ENCODE measurements around the gene GAS1. TPM values are rescaled to one million over a fixed set of nuclear protein-coding genes. Genes with fewer than 3 reads are reported as not detected.

The GAS1 gene
- total RNA-seq, 1 donor from 2014 or later = 21.8 TPM

DNA sequence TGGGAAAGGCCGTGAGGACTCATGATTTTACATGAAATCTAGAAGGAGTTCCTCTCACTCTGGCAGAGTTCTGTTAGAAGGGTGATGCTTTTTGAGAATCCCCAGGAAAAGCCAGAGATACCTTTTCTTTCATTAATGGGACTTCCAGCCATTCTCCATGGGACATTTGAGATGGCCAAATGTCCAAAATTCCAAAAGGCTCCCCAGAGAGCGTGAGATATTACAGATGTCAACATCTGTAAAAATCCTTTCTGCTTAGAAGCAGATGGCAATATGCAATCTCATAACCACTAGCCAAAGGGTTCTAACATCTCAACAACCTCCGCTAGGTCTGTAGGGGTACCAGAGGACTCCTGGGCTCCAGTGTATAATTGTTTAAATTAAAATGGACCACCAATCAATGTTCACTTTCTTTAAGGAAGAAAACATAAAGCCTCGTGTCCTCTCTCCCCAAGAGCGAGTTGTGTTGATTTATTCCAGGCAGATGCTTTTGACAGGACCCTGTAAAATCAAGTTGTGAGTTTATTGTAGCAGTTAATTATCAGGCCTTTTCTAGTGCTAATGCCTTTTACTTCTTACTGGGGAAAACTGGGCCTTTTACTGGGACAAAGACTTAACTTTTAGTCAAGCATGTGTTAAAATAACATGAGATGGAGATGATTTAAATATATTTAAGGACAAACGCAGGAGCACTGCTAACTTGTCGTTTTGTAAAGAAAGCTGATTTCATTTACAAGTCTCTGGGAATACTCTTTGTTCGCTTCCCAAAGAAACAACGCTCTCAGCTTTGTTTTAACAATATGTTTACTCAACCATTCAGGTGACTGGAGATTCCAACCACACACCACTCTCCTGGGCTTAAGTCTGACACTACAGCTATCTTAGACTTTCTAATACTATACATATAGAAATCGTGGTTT lies 4.8 kb downstream of the GAS1 start:
- intact Hi-C loops (cut with DNase I) = no loop called here
- ATAC-seq (ENCODE audit: poor library complexity) (no peak), DNase-seq (no peak)

DNA sequence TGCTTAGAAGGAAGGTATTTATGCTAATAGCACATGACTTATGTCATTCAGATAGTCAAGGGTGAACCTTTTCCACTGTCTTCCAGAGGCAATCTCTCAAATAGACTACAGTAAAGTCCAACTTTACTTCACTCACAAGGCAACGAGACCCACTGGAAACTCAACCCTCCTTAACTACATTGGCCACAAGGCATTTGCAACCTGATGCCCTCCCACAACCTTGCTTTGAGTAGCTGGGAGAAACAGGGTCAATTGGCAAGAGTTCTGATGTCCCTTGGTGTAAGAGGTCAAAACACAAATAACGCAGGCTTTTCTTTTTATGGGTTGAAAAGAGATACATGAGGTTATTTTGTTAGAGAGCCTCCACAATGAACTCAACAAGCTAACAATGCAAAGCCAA lies 6.1 kb downstream of the GAS1 start:
- no peak for ATAC-seq (ENCODE audit: poor library complexity)
- no peak for DNase-seq
- intact Hi-C loops (cut with DNase I) = no loop called here

DNA sequence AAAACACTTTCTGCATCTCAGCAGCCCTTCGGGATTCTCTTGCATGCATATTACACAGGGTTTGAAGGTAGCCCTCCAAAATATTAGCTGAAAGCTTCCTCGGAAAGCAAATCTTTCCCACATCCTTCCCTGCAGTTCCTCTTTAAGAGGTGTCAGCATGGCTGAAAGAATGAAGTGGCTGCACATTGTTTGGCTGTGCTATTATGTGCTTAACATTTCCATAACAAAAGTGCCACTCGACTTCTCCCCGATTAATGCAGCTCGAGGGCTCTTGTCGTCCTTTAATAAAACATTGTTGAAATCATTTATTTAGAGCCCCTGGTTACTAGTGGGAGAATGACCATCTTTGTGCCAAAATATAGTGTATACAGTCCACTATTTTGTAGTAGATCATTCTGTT lies 6.5 kb downstream of the GAS1 start:
- no peak for ATAC-seq (ENCODE audit: poor library complexity)
- intact Hi-C loops (cut with DNase I) = no loop called here
- DNase-seq = no peak

DNA sequence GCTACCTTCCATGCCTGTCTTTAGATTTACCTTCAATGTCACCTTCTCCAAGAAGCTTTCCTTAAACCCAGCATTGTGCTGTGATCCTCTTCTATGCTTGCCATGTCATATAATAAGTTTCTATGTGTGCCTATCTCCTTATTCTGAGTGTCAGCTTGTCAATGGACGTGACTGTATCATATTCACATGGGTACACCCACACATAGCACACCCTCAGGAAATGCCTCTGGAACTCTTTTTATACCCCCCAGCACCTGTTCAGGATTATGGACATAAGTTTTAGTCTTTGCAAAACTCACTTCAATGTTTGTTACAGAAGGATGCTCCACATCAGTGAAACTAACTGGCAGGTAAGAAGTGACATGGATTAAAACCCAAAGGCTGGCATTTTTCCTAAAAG lies 7.4 kb downstream of the GAS1 start:
- ATAC-seq (ENCODE audit: poor library complexity) (no peak), DNase-seq (no peak)
- intact Hi-C loops (cut with DNase I) = no loop called here

DNA sequence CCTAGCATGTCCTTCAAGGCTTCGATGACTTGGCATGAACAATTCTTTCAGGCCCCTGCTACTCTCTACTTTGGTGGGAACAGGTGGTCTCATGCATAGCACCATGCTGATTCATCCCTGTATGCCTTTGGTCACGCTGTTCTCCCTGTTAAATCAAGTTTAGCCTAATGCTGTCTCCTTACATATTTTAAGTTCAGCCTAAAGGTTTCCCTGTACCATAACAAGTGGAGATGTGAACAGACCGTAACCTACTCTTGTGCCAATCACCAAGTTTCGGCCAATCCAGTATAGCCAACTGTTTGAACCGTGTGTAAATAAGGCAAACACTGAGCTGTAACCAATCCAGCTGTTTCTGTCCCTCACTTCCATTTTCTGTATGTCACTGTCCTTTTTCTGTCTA lies 8.0 kb downstream of the GAS1 start:
- ATAC-seq (ENCODE audit: poor library complexity) (no peak), DNase-seq (no peak)
- intact Hi-C loops (cut with DNase I) = no loop called here

DNA sequence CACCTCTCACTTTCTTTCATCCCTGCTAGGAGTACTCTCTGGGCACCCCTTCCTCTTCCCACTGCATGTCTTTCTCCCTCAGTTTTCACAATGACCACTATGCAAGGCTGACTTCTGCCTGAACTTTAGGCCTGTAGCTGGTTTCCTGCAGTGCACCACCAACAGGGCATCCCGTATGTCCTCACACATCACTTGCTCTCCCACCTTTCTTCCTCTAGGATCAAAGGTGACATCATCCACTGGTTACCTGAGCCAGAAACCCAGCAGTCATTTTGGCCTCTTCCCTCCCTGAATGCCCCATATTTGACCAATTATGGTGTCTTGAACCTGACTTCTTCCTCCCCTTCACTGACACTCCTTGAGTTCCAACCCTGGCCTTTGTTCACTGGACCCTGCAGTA lies 8.5 kb downstream of the GAS1 start:
- no peak for ATAC-seq (ENCODE audit: poor library complexity)
- no peak for DNase-seq
- intact Hi-C loops (cut with DNase I) = no loop called here

DNA sequence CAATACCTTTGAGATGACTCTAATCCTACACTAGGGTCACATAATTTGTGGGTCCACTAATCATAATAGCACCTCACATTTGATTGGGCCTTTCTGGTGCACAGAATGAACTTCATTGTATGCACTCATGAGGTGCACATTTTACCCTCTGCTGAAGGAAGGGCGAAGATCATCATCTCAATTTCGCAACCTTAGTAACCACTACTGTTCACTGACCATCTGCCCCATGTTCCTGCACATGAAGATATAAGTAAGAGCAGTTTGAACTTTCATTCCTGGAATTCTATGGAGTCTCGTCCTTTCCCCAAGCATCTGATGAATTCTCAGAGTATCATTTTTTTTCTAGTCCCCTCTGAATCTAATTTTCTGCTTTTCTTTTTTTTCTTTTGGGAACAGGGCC lies 21.2 kb downstream of the GAS1 start:
- DNase-seq (no peak), ATAC-seq (ENCODE audit: poor library complexity) (no peak)
- intact Hi-C loops (cut with DNase I) = no loop called here

DNA sequence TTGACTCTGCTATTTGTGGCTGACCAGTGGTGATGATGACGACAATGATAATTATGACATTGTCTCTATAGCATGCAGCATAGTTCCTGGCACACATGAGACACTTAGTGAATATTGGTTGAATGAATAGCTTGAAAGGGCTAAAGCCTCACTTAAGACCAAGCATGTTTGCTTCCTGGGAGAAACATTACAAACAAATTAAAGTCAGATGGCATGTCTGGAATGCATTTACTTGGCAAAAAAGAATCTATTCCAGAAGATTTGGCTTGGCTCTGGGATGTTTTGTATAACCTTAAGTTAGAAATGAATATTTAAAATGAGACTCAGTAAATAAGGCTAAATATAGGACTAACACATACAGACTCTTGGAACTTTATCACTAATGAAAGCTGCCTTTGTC lies 21.6 kb downstream of the GAS1 start:
- DNase-seq (no peak), ATAC-seq (ENCODE audit: poor library complexity) (no peak)
- intact Hi-C loops (cut with DNase I) = no loop called here

DNA sequence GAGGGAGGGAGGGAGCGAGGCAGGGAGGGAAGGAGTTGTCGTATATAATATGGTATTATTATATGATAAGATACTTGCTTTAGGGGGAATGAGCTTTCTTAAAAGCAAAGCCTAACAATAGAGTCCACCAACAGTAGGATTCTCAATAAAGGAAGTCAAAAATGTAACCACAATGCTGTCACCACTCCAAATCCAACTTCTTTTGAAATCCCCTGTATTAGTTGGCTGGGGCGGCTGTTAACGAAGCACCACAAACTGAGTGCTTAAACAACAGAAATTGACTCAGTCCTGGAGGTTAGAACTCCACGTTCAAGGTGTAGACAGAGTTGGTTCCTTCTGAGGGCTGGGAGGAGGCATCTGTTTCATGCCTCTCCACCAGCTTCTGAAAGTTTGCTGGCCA lies 23.1 kb downstream of the GAS1 start:
- DNase-seq (no peak), ATAC-seq (ENCODE audit: poor library complexity) (no peak)
- intact Hi-C loops (cut with DNase I) = no loop called here

DNA sequence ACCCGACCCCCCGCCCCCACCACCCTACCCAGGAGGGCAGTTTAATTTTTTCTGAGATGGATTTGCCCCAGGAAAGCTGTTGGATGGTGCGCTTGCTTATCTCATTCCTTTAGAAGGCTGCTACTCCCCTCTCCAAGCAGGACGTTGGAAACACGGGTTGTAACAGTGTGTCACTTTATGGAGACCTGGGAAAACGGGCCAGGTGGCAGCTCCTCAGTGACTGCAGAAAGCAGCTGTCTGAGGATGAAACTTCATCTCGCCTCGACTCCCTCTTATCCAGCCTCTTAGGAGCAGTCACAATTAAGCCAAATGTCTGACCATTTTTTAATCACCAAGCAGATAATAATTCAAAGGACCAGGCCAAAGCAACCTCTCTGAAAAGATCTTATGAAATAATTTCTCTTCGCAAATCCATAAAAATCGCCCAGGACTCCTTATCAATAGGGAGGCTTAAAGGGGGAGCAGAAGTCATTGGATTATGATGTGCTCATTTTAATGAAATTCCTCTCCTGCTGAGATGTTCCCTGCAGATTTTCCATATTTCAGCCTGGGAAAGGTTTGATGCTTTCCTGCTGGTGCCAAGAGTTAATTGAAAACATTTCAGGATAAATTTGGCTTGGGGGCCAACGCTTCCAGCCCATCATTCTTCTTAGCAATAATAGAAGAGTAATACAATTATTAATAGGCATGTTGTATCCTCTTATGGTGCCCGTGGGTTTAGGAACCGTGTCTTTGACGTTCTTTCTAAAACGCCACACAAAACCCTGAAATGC lies 26.0 kb downstream of the GAS1 start:
- ATAC-seq (ENCODE audit: poor library complexity) = peak; percentile 64
- intact Hi-C loops (cut with DNase I) = no loop called here
- DNase-seq = no peak

DNA sequence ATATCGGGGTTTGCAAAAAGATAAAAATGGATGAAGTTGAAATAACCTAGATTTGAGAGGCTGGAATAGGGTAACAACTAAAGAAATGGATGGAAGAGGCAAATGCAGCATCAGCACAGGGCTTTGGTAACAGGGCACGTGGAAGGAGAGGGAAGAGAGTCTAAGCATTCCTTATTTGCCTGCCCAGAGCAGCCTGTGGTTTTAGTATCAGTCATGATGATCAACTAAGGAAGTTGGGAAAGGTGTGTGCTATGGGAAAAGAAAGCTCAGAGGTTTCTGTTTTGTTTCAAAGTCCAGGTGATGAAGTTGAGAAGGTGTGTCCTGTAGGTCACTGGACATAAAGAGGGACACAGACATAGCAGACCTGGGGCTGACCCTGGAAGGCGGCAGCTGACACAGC lies 28.8 kb downstream of the GAS1 start:
- intact Hi-C loops (cut with DNase I) = no loop called here
- DNase-seq = no peak
- ATAC-seq (ENCODE audit: poor library complexity) = no peak

DNA sequence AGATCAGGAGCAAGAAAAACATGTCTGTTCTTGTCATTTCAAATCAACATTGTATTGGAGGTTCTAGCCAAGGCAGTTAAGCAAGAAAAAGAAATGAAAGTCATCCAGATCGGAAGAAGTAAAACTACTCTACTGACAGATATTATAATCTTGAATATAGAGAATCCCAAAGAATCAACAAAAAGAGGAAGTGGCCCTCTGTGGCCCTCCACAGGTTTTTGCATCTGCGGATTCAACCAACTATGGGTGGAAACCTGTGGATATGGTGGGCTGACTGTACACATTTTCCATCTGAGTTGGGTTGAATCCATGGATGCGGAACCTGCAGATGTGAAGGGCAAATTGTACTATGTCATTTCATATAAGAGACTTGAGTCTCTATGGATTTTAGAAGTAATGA lies 35.1 kb downstream of the GAS1 start:
- DNase-seq (no peak), ATAC-seq (ENCODE audit: poor library complexity) (no peak)
- intact Hi-C loops (cut with DNase I) = no loop called here

DNA sequence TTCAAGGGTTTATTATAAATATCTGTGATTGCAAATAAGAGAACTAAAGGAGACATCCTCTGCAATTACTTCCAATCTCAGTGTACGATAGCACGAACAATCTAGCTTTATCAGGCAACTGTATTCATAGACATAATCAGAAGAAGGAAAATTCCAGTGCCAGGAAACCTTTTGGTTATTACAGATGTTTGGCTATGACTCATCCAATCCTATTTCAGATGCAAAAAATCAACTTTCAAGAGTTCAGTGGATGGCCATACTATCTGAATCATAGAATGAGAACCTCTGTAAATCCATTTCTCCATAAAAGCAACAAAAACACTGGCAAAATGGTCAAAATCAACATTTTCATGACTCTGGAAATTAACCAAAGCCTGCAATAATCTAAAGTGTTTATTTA lies 37.9 kb downstream of the GAS1 start:
- DNase-seq = no peak
- no peak for ATAC-seq (ENCODE audit: poor library complexity)
- intact Hi-C loops (cut with DNase I) = no loop called here

DNA sequence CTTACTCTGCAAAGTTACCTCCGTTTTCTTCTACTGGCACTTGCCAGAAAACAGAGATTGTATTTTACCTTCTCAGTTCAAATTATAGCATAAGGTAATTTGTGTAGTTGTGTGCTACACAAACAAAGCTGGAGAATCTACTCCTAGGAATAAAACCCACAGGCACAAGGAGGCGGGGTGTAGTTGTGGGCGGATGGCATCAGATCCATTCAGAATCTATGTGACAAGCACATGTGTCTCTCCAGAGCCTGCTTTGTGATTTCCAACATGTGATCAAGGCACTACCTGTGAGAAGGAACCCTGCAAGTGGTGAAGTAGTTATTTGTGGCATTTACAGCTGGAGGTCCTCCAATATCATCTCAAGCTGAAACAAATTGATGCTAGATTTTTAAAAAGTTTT lies 39.0 kb downstream of the GAS1 start:
- DNase-seq = no peak
- no peak for ATAC-seq (ENCODE audit: poor library complexity)
- intact Hi-C loops (cut with DNase I) = no loop called here

DNA sequence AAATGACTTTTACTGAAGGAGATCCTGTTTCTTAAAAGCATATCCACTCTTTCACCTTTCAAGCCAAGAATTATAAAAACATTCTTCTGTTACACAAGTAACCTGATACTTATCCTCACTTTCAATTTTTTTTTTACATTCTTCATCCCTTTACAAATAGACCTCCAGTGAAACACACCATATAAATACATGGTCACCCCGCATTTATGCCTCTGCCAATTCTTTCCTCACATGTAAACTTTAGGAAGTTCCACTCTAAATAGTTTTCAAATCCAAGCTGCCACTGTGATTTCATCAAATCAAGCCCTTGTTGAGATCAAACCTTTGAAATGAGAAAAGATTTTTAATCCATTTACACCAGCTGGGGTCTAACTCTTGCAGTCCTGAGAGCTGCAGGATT lies 40.0 kb downstream of the GAS1 start:
- ATAC-seq (ENCODE audit: poor library complexity) (no peak), DNase-seq (no peak)
- intact Hi-C loops (cut with DNase I) = no loop called here

DNA sequence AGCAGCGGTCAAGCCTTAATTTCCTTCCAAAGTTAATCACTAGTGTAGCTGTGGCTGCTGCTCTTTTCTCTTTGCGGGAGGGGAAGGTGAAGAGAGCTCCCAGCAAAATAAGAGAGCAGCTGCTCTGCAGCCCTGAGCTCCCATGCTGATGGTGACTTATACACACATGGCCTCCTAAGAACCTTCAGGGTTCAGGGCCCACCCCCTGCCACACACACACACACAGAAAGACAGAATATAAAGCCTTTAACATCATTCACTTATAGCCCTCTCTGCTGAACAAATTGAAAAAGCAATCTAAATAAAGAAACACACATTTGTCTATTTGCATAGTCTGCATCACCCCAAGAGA lies 43.6 kb downstream of the GAS1 start:
- ATAC-seq (ENCODE audit: poor library complexity) (no peak), DNase-seq (no peak)
- intact Hi-C loops (cut with DNase I) = no loop called here

DNA sequence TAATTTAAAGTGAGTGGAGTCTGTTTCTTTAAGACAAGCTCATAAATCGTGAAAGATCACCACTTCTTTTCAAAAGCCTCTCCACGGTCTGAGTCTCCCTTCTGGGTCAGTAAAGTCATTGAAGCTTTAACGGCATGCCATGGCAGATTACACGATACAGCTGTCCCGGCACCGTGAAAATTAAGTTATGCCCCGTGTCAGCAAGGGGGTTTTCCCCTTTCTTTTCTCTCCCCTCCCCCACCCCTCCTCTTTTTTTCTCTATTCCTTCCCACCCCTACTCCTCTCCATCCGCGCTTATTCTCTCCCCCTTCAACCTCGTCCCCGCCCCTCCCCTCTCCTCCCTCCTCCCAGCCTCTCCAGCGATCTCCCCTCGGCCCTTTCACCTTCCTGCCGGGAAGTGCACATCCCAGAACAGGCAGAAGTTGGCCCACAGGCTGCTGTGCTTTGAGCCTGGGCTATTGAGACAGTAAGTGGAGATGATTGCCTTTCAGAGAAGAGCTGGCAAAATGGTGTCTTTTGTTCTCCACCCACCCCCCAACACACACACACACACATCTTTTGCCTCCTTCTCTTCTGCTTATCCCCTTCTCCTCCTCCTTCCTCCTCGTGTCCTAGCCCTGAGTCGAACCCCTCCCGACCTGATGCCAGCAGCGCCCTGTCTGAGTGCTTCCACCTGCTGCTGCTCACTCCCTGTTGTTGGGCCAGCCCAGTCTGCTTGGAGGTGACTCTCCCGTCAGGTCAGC lies 44.1 kb downstream of the GAS1 start:
- no peak for DNase-seq
- ATAC-seq (ENCODE audit: poor library complexity) = no peak
- intact Hi-C loops (cut with DNase I) = no loop called here

DNA sequence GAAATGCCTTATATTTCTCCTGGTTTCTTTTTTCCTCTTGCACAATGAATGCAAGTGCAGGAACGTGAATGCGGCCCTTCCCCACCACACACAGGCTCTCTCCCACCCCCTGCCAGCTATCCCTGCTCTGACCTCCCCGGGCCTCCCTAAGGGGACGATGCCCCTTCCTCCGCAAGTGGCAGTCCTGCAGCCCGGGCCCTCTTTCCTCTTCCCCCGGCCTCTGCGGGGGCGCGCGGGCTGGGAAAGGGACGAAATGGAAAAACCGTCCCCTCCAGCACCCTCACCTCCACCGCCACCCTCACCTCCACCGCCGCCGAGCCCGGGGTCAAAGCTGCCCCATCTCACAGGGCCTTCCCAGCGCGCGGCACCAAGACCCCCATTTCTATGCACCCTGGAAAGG lies 44.7 kb downstream of the GAS1 start:
- ATAC-seq (ENCODE audit: poor library complexity) (no peak), DNase-seq (no peak)
- intact Hi-C loops (cut with DNase I) = no loop called here

DNA sequence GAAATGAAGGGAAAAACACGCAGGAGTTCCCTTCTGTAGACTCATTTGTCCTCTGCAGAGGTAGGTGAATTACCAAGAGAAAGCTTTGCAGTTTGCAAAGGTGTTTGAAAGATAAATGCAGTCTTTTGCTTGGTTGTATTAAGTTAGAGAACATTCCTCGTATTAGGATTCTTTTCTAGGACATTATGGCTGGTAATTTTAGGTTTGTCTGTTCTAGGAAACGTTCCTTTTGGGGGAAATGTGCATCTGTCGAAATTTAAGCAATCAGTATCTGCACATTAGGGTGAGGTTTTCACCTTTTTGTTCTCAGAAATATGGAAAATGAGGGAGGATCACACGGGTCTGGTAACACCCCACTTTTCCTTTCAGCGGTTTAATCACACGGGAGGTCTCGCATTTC lies 45.1 kb downstream of the GAS1 start:
- intact Hi-C loops (cut with DNase I) = no loop called here
- DNase-seq (no peak), ATAC-seq (ENCODE audit: poor library complexity) (no peak)

DNA sequence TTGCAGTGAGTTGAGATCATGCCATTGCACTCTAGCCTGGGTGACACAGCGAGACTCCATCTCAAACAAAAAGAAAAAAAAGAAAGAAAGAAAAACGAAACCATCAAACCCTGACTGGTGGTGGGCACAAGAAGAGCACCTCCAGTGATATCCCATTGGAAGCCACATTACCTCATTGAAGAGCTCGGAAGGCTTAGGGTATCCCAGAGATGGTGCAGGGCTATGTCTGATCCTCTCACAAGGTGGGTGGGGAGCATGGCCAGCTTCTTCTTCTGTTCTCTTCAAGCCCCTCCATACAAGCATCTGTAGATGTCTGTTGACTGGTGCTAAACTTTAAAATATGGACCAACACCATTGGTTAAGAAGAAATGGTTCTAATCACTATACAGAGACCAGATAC lies 45.8 kb downstream of the GAS1 start:
- no peak for ATAC-seq (ENCODE audit: poor library complexity)
- no peak for DNase-seq
- intact Hi-C loops (cut with DNase I) = no loop called here

Data from Right ventricle myocardium superior (tissue), 1 donor.